LHCN-M2 (cell line): ENCODE results near the gene RASL12. TPM values are rescaled to one million over a fixed set of nuclear protein-coding genes. Genes with fewer than 3 reads are reported as not detected.
"Not testable (repeated sequence)": the region's sequence is repeated elsewhere in the genome, so short reads cannot be mapped to it uniquely, and the experiment has no call there.

Experiments used
- DNase-seq: peaks from one replicate; pipeline ENCODE4 v3.0.0-alpha.2; 2012; ENCODE audit warnings: low read depth
- polyA plus RNA-seq: library from polyadenylated mRNA; unstranded; fragments of >200 nt; gene quantifications from one replicate; pipeline ENCODE4 v1.2.1, GENCODE V29; 2012; ENCODE audit warnings: missing spikeins
- total RNA-seq: library from RNA; depleted of rRNA; stranded (reverse); fragments of >200 nt; gene quantifications from 2 replicates; pipeline ENCODE4 v1.2.3, GENCODE V29; 2014; rRNA removed

The RASL12 gene, protein sequence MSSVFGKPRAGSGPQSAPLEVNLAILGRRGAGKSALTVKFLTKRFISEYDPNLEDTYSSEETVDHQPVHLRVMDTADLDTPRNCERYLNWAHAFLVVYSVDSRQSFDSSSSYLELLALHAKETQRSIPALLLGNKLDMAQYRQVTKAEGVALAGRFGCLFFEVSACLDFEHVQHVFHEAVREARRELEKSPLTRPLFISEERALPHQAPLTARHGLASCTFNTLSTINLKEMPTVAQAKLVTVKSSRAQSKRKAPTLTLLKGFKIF
- not detected in 2 replicates for total RNA-seq
- polyA plus RNA-seq = not detected

DNA sequence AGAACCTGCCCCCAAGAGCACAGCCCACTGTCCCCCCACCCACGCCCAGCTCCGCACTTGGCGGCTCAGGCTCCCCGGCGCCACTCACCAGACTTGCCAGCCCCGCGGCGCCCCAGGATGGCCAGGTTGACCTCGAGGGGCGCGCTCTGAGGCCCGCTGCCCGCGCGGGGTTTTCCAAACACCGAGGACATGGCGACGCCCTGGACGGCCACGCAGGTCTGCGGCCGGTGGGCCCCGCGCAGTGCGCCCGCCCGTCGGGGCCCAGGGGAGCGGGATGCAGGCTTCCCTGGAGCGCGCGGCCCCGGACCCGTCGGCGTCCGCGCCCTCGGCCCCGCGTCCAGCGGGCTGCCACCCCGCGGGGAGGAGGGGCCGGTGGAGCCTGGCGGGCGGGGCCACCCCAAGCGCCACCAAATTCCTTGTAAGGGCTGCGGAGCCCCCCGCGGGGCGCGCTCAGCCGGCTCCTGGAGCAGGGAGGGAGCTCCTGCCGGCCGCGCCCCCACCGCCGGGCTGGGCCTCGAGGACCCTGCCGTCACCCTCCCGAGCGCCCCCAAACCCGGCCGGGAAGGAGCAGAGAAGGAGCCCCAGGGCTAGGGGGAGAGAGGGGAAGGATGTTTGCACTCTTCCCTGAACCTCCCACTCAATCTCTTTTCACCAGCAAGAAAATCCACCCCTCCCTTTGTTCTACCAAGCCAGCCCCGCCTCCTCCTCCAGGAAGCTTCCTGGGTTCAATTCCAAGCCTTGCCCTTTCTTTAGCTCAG is at the start of gene RASL12:
Gene RASL12 (minus strand): TSS at position 347 of the 758 bp plus-strand sequence. CDS start 156 bp downstream, at position 191.
- no peak for DNase-seq

DNA sequence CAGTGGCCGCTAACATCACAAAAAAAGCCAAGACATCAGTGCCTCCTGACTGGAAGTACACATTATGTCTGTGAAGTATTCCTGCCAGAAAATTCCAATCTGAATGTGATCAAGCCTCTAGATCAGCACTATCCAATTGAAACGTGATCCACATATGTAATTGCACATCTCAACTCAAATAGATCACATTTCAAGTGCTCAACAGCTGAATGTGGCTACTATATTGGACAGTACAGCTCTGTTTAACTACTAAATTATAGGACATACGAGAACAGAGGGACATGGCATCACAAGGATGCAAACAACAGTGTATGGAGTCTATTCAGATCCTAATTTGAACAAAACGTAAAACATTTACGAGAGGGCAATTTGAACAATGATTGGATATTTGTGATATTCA is 47.8 kb upstream of the RASL12 start:
- DNase-seq = peak; percentile 31

DNA sequence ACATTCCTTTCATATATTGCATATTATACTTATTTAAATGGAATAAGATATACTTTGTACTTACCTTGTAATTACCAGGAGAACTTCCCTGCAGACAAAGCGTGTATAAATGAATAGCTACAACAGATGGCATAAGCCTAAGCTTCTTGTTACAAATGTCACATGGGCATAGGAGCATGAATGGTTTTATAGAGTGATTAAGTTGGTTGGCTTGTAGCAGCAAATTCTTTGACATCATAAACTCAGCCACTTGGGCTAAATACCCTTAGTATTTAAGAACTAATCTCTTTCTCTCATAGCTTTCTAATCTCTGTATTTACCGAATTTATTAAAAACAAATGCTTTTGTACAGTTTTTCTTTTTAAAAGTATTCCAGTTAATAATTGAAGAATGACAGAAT is 47.3 kb upstream of the RASL12 start, which contains the start of gene UBAP1L:
Gene UBAP1L (minus strand): TSS at position 115 of the 400 bp plus-strand sequence. CDS start 8,985 bp downstream, outside the sequence.
- DNase-seq = peak; percentile 14

DNA sequence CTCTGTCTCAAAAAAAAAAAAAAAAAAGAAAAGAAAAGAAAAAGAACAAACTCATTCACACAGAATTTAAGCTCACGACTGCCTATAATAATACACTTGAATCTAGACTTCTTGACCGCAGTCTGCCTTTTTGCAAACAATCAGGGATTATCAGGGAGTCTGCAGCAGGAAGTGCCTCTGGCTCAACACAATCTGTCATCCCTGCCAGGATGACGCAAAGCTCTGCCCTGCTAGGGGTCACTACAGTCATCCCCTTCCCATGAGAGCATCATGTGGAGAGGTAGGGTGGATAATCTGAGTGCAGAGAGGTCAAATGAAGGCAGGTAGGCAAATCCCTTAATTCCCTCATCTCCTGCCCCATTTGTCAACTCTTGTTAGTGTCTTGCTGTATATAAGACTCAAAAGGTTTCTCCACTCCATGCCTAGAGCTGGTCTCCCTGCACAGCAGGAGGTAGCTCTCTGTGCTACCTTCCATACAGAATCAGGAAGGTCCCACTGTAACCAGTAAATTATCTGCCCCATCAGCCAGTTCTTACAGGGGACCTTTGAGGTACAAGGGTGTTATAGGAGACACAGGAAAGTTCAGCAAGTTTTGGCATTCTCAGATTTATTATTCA is 43.0 kb upstream of the RASL12 start:
- DNase-seq = no peak

DNA sequence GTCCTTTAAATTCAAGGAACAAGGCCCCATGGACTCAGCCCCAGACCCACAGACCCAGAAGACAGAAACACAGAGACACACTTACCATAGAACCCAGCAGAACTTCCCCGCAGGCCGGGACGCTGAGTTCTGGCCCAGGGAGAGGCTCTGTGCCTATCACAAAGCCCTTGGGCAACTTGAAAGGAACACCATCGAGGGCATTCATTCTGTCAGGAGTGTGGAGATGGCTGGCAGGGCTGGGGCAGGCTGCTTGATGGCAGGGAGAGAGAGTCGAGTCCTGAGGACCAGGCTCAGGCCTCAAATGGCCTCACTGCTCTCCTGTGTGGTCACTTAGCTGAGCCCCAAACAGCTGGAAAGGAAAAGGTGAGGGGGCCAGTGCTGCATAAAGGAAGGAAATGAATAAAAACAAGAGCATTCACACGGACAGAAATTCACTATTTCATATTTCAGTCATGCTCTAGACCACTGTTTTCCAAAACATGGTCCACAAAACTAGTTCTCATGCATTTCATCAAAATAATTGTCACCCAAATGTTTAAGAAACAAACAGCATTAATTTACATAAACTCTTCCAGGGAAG is 38.3 kb upstream of the RASL12 start:
- DNase-seq = no peak

DNA sequence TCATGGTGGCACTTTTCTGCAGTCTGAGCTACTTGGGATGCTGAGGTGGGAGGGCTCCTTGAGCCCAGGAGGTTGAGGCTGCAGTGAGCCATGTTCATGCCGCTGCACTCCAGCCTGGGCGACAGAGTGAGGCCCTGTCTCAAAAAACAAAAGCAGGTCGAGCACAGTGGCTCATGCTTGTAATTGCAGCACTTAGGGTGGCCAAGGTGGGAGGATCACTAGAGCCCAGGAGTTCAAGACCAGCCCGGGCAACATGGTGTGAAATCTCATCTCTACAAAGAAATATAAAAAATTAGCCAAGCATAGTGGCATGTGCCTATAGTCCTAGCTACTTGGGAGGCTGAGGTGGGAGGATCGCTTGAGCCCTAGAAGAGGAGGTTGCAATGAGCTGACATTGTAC is 37.2 kb upstream of the RASL12 start:
- DNase-seq = no peak

DNA sequence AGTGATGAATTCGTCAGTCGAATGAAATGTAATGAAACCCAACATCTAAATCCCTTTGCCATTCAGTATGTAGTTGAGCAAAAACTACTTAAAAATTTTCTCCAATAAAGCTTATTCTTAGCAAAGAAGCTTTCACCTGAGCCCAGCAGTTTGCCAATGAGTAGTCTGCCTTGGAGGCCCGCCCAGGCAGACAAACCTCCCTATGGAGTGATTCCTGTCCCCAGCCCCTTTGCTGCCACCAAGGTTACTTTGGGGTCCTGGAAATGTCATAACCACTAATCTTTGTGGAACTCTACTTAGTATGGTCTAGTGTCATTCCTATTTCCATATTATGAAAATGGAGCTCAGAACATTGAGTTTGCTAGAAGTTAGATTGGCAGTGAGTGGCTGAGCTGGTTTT is 35.1 kb upstream of the RASL12 start:
- DNase-seq = no peak

DNA sequence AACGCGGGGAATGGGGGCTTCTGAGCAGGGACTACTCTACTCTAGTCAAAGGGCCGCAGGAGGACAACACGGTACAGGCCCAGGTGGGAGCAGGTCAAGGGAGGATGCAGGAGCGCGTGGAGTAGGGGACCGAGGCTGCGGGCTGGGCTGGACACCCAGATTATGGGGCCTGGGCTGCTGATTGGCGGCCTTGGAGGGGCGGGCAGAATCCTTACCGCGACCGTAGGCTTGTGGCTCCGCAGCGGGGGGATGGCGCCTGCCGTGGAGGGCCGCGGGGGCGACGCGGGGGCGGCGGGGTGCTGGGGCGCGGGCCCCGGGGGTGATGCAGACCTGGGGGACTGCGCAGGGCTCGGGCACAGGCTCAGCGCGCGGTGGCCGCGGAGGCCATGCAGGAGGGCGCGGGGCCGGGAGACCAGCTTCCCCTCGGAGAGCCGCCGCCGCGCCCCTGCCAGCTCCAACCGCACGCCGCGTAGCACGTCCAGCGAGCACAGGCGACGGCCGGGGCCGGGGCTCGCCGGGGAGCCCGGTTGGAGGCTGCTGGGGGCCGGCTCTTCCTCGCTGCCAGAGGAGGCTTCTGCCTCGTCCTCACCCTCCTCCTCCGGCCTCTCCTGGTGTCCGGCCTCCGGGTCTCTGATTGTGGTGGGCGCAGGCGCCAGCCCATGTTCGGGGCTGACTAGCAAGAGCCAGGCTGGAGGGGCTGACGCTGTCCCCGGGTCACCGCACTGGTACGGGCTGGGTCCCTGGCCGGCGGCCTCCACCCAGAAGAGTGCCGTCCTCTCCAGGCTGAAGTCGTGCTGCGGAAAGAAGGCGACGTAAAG is 34.3 kb upstream of the RASL12 start:
- no peak for DNase-seq

DNA sequence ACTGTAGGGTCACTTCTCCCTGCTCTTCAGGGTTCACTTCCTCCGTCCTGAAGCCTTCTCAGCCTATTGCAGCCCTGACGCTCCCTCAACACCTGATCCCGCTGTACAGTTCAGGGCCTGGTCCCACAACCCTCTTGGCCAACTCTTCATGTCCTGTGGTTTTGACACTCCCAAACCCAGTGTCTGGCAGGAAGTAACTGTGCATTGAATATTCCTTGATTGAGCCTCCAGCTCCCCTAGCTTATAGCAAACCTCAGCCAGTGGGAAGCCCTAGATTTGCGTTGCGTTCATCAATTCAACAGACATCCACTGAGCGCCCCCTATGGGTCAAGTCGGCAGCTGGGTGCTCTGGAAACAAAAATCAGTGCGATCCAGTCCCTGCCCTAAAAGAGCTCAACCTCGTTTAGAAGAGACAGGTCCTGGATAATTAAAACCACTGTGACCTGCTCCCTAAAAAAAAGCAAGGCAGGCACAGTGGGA is 33.7 kb upstream of the RASL12 start:
- peak; percentile 32 for DNase-seq

DNA sequence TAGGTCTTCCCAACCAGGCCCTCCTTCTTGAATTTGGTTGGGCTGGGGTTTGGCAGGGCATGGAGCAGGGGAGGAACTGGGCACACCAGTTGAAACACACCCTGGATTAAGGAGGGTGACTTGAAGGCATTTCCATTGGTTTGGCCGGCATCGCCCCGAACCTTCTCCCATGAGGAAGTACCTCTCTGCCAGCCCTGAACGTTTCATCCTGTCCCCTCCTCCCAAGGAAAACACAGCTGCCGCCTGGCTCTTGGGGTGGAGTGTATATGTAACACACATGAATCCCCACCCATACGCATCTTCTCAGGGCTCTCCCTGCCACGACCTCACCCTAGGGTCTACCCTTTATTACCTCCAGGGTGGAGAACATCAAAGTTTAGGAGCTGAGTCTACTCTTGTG is 32.7 kb upstream of the RASL12 start:
- no peak for DNase-seq

DNA sequence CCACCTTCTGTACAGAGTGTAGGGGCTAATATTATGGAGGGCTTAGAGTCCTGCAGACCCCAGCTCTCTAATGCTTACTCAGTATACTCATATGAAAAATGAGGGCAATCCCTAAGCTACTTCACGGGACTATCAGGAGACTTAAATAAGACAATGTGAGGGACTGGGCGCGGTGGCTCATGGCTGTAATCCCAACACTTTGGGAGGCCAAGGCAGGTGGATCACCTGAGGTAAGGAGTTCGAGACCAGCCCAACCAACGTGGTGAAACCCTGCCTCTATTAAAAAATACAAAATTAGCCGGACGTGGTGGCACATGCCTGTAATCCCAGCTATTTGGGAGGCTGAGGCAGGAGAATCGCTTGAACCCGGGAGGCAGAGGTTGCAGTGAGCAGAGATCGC is 32.0 kb upstream of the RASL12 start:
- DNase-seq = not testable (repeated sequence)

DNA sequence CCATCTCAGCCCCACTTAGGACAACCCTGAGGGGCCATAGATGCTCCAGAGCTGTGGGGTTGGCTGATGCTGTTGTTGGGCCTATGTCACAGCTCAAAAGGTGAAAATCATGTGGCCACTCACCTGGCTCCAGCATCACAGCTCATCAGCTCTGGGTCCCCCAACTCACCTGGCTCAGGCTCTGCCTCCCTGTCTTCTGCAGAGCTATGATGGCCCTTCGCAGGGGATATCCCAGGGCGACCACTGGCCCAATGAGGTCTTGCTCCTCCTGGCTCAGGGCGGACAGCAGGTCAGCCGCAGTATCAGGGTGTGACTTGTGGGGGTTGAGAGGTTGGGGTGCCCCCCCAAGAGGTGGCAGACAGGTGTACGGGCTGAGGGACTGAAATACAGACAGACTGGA is 31.5 kb upstream of the RASL12 start:
- DNase-seq = no peak

DNA sequence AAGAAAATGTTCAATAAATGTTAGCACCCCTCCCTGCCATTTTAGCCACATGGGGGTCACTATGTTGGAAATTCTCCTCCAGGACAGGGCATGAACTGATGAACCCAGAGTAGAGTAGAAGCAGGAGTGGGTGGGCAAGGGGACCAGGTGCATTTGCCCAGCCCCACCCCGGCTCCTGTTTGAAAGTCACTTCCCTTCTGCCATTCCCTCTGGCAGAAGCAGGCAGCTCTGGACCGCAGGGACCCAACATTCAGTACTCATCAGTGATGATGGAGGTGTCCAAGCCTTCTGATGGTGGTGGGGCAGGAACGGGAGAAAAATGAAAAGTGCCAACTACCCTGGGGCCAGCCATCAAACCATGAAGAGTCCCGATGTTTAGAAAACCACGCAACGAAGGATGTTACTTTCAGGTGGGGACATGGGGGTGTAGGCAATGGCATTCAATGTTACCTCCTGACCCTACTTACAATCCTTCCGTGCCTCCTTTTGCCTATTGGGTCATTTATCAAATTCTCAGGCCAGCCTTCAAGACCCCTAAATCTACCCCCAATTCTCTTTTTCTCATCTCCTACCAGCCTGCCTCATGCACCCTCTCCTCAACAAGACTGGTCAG is 30.0 kb upstream of the RASL12 start:
- DNase-seq = no peak

DNA sequence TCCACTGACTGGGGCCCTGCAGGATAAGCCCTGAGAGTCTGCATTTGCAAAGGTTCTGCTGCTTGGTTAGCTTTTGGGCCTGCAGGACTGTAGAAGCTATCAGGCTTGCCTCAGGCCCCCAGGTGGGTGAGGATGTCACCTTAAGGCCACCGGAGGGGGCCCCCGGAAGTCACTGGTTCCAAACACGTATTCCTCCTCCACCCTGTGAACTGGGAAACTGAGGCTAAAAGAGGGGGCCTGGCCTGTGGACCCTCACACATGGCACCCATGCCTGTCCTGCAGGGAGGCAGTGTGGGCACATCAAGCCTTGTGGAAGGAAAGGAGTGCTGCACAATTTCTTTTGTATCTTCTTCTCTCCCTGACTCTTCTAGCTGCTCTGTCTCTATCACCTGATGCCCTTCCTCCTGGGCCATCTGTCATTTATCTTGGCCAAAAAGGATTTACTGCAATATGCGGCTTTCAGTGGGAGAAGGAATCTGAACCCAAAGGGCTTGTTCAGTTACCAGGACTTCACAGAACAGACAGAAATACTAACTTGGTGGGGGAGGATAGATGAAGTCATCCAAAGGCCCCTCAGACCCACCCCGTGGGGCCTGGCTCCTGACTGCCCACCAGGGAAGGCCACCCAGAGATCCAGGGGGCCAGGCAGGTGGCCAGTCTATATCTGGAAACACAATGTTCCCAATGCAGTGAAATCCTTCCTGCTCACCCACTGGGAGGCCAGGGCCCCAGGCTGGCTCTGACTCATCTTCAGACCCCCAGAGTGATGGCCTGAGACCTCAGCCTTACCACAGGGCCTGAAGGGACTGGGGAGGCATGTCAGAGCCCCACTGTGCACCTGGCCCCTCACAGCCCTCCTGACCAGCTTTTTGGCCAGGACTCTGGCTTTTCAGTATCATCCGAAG is 28.9 kb upstream of the RASL12 start:
- no peak for DNase-seq

DNA sequence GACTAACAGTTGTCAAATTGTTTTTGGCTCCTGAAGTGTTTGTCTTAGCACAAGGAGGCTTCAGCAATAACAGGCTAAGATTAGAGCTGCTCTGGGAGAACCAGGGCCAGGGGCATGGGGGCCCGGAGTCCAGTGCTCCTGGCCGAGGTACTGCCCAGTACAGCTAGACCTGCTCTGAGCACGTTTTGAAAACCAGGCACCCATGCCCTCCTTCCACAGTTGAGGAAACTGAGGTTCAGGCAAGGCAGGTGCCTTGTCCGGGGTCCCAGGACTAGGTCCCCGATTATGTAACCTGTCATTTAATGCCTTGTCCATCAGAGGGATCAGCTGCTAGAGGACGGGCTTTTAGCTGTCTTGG is 27.9 kb upstream of the RASL12 start:
- no peak for DNase-seq

DNA sequence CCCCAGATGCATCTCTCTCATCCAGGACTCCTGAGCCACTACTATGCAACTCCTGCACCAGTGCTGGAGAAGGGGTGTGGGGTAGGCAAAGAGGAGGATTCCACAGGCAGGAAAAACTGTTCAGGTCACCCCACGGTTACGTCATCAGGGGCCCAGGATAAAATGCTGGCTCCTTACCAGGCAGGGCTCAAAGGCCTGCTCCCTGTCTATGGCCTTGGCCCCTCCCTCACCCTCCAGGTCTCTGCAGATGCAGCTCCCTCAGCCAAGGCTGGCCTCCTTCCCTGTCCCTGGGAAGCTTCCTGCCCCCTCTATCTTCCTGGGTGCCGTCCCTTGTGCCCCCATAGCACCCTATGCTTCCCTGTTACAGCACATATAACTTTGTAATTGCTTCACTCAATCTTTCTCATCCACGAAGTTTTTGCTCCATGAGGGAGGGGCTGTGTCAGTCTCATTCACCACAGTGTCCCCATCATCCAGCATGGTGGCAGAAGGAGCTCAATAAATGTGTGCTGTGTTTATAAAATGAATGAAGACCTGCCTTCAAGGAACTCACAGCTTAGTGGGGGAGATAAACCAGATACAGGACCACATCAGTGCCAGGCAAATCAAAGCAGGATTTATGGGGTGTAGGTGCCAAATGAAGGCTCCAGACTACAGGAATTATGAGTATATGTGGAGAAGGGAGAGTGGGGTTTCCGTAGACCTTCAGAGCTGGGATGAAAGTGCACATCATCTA is 27.4 kb upstream of the RASL12 start:
- DNase-seq = no peak

DNA sequence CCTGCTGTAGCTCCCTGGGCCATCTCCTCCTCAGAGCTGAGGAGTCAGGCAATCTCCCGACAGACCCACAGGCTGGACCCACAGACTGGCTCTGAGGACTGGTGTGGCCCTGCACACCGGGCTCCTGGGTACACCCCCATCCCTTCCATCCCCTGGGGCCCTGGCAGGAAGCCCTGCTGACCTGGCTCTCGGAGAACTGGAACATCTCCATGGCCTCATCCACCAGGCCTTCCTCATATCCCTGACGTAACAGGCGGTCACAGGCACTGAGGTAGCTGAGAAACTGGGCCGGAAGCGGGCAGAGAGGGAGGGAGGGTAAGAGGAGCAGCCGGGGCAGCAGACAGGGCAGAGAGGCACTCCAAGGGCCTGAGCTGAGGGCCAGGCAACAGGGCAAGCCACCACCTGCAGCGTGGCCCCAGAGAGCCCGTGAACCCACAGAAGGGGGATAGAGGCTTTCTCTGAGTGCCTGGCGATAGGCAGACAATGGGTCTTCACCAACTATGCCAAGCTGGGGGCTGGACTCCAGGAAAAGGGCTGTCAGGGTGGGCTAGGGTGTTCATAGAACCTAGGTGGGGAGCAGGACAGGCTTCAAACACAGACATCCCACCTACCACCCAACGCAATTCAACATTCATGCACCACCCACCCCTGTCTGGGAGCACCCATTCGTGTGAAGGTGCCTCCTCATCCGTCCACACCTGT is 26.7 kb upstream of the RASL12 start:
- no peak for DNase-seq

DNA sequence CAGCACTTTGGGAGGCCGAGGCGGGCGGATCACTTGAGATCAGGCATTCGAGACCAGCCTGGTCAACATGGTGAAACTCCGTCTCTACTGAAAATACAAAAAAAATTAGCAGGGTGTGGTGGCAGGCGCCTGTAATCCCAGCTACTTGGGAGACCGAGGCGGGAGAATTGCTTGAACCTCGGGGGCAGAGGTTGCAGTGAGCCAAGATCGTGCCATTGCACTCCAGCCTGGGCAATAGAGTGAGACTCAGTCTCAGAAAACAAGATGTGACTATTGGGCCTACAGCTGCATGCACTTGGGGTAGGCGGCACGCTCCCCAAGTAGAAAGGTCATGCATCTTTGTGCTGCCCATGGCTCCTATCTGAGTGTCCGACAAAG is 26.0 kb upstream of the RASL12 start:
- DNase-seq = not testable (repeated sequence)
